ENCODE measurements around the gene POLR2J.

- no peak for TF ChIP-seq SP1 (IDR thresholded peaks at IDR 0.05)
- TF ChIP-seq FOXA1 (IDR thresholded peaks at IDR 0.05): no peak
These were observed 42.6 kb downstream of the POLR2J start for GRCh38 chr7:102436118-102436517.
